Fibroblast of villous mesenchyme (primary cell): Measurements from ENCODE around the gene SPATA13. TPM values are rescaled to one million over a fixed set of nuclear protein-coding genes. Genes with fewer than 3 reads are reported as not detected.
"Not testable (repeated sequence)": the region's sequence is repeated elsewhere in the genome, so short reads cannot be mapped to it uniquely, and the experiment has no call there.

Source experiments
- DNase-seq: peaks from one replicate; pipeline ENCODE4 v3.0.0-alpha.2; 2010; ENCODE audit warnings: low read depth
- H3K4me3 ChIP-seq: 2 replicates; pipeline ENCODE4 v1.5.1; 2011; ENCODE audit warnings: low read depth, mild to moderate bottlenecking, low read length
- CTCF ChIP-seq: IDR thresholded peaks from 2 replicates; pipeline ENCODE4 v1.5.1; 2012; ENCODE audit warnings: low read depth, mild to moderate bottlenecking, low read length; ENCODE audit not compliant: insufficient read depth
- total RNA-seq: library from RNA; depleted of rRNA; stranded (reverse); fragments of >200 nt; gene quantifications from 2 replicates; pipeline ENCODE4 v1.2.3, GENCODE V29; 2012

SPATA13 gene
- total RNA-seq, 1 donor: 19.9 TPM

GRCh38 chr13:24322470-24322869 lies 161.9 kb downstream of the SPATA13 start:
- peak; percentile 31 for TF ChIP-seq CTCF
- DNase-seq, H3K4me3 ChIP-seq: not testable (repeated sequence)

- no peak for TF ChIP-seq CTCF
- DNase-seq: no peak
These were observed 162.7 kb downstream of the SPATA13 start for GRCh38 chr13:24323036-24323738.

GRCh38 chr13:24323739-24324075 lies 163.2 kb downstream of the SPATA13 start:
- no peak for DNase-seq
- TF ChIP-seq CTCF: no peak
- H3K4me3 ChIP-seq: no peak overlapping the region

More at GRCh38 chr13:24323036-24323738, 162.7 kb downstream of the SPATA13 start:
- H3K4me3 ChIP-seq: no peak overlapping the region

- H3K4me3 ChIP-seq, DNase-seq: not testable (repeated sequence)
These were observed 167.1 kb downstream of the SPATA13 start for GRCh38 chr13:24327598-24327997.

GRCh38 chr13:24328145-24328544 lies 167.6 kb downstream of the SPATA13 start:
- TF ChIP-seq CTCF: no peak
- DNase-seq: no peak
- peak overlapping the region; percentile 40 for H3K4me3 ChIP-seq

GRCh38 chr13:24338721-24339120 lies 178.2 kb downstream of the SPATA13 start:
- no peak overlapping the region for H3K4me3 ChIP-seq
- no peak for TF ChIP-seq CTCF

GRCh38 chr13:24339937-24340607 lies 179.6 kb downstream of the SPATA13 start:
- no peak overlapping the region for H3K4me3 ChIP-seq
- DNase-seq: no peak
- no peak for TF ChIP-seq CTCF

More at GRCh38 chr13:24338721-24339120, 178.2 kb downstream of the SPATA13 start:
- DNase-seq: no peak
